Measurements from ENCODE around the gene FAHD2A. TPM values are rescaled to one million over a fixed set of nuclear protein-coding genes. Genes with fewer than 3 reads are reported as not detected.
"Not testable (repeated sequence)": the region's sequence is repeated elsewhere in the genome, so short reads cannot be mapped to it uniquely, and the experiment has no call there.

The FAHD2A gene
- total RNA-seq, 2 donors from 2014 or later = 22.8 to 31.4 TPM

DNA sequence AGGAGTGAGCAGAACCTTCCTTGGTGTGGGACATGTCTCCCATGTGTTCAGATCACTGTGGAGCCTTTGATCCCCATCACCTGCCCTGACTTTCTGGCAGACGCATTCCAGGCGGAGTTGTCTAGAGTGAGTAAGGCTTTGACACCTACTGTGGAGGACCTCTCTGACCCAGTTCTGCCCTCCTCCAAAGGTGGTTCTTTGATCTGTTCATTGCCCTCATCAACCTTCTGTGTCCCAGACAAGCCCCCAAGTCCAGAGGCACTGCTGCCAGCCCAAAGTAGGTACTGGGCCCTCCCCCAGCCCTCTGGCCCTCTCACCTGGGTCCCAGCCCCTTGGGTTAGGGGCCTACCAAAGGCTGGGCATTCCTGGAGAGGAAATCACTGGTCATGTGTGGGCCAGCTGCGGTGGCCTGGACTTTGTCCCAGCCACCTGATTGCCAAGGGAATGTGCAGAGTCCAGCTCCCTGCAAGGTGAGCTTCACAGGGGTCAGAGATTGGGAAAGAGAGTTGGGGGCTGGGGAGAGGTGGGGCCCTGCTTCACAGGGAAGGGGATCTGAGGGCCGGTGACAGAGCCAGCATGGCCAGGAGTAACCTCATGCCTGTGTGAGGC is 12.1 kb upstream of the FAHD2A start:
- no peak for DNase-seq (ENCODE audit: low spot score)
- H3K4me1 Mint-ChIP-seq (ENCODE audit: low read depth in 2 of 2) = no peaks in the 10 kb centered on the region

DNA sequence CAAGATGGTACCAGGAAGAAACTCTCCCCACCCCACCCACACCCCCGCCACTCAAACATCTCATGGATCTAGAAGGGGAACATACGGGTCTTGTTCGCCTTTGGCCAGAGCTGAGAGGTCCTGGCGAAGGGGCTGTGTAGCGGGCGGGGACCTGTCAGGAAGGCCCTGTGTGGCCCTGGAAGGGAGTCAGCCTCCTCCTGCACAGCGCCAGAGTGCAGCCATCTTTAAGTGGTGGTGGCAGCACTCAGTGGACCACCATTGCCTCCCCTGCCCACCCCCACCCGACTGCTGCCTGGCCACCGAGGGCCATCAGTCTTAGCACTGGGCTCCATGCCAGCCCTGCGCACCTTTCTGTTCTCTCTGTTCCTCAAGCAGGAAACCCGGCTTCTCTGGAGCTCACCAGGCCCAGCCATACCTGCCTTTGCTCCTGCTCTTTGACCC is 11.6 kb upstream of the FAHD2A start:
- Mint-ChIP-seq H3K27me3 (peaks cover 0 to 3% of the 10 kb centered on the region in 2 donors), H3K4me3 (no peak overlapping the region), H3K27ac (no peak overlapping the region), H3K4me1 (ENCODE audit: low read depth in 2 of 2) (no peaks in the 10 kb centered on the region), H3K36me3 (no peaks in the 10 kb centered on the region), H3K9me3 (no peaks in the 10 kb centered on the region)
- no peak for ATAC-seq
- DNase-seq (ENCODE audit: low spot score) = no peak

More for the DNA sequence above, 12.1 kb upstream of the FAHD2A start:
- Mint-ChIP-seq H3K27ac (no peak overlapping the region), H3K9me3 (no peaks in the 10 kb centered on the region), H3K36me3 (no peaks in the 10 kb centered on the region), H3K4me3 (no peak overlapping the region), H3K27me3 (peaks cover 0 to 3% of the 10 kb centered on the region in 2 donors)
- ATAC-seq = no peak

GRCh38 chr2:95391641-95392310 is 10.7 kb upstream of the FAHD2A start:
- Mint-ChIP-seq H3K4me3 (no peak overlapping the region), H3K27ac (no peak overlapping the region), H3K27me3 (no peaks in the 10 kb centered on the region), H3K36me3 (no peaks in the 10 kb centered on the region), H3K4me1 (ENCODE audit: low read depth in 2 of 2) (no peaks in the 10 kb centered on the region), H3K9me3 (no peaks in the 10 kb centered on the region)
- DNase-seq (ENCODE audit: low spot score) (no peak), ATAC-seq (no peak)

GRCh38 chr2:95392320-95392719 is 10.2 kb upstream of the FAHD2A start:
- no peaks in the 10 kb centered on the region for H3K36me3 Mint-ChIP-seq
- H3K27me3 Mint-ChIP-seq = no peaks in the 10 kb centered on the region
- DNase-seq (ENCODE audit: low spot score) (no peak), ATAC-seq (no peak)
- no peaks in the 10 kb centered on the region for H3K9me3 Mint-ChIP-seq
- H3K4me1 Mint-ChIP-seq (ENCODE audit: low read depth in 2 of 2) = no peaks in the 10 kb centered on the region
- H3K27ac Mint-ChIP-seq = no peak overlapping the region
- H3K4me3 Mint-ChIP-seq = no peak overlapping the region

DNA sequence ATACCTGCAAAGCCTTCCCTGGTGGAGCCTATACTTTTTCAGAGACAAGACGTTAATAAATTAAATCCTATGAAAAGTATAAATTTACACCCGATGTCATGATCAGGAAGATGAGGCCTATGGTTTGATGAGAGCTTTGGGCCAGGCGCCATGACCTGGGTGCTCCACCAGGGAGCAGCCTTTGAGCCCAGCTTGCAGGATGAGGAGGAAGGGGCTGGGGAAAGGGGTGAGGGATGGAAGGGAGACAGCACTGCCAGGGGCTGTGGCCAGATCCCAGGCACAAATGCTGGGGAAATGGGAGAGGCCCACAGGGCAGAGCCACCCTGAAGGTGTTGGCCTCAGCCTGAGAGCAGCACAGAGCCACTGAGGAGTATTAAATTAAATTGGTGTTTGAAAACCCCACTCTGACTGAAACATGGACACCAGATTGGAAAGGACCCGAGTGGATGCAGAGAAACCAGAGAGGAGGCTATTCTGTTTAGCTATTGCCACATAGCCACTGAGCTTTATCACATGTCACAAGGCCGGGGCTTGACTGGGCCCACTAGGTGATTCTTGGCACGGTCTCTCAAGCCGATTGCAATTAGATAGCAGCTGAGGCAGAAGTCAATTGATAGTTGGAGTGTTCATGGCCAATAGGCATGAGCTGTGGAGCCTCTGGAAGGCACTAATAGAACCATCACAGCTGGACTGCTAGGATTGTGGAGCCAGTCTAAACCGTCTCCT is 9.6 kb upstream of the FAHD2A start:
- H3K4me1 Mint-ChIP-seq (ENCODE audit: low read depth in 2 of 2) = no peaks in the 10 kb centered on the region
- no peaks in the 10 kb centered on the region for H3K27me3 Mint-ChIP-seq
- ATAC-seq (no peak), DNase-seq (ENCODE audit: low spot score) (no peak)
- no peaks in the 10 kb centered on the region for H3K36me3 Mint-ChIP-seq
- no peak overlapping the region for H3K4me3 Mint-ChIP-seq
- H3K27ac Mint-ChIP-seq = no peak overlapping the region
- H3K9me3 Mint-ChIP-seq = no peaks in the 10 kb centered on the region

DNA sequence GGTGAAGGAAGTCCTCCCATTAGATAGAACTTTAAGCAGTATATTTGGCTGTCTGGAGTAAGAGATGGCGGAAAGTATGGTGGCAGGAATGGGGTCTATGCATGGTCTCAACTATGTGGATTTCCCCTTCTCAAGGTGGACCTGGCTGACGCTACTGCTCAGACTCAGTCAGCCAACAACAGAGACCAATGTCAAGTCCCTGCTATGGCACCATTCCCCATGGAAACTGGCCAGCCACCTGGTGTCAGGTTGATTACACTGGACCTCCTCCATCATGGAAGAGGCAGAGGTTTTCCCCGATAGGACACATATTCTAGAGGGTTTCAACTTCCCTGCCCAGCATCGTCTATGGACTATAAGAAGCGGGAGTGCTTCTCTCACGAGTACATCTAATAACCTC is 8.6 kb upstream of the FAHD2A start:
- Mint-ChIP-seq H3K4me3 (no peak overlapping the region), H3K4me1 (ENCODE audit: low read depth in 2 of 2) (no peaks in the 10 kb centered on the region), H3K27me3 (no peaks in the 10 kb centered on the region), H3K27ac (no peak overlapping the region), H3K9me3 (no peaks in the 10 kb centered on the region), H3K36me3 (no peaks in the 10 kb centered on the region)
- DNase-seq (ENCODE audit: low spot score) = no peak
- no peak for ATAC-seq

DNA sequence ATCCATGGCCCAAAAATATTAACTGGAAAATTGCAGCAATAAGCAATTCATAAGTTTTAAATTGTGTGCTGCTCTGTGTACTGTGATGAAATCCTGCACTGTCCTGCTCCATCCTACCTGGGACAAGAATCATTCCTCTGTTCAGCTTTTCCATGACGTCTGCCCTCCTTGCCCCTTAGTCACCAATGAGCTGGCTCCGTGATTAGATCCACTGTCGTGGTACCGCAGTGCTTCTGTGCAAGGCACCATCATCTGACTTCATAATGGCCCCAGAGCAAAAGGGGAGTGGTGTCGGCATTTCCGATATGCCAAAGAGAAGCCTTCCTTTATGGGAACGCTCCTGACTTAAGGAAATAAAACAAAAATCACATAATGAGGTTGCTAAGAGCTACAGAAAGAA is 3.4 kb upstream of the FAHD2A start:
- Mint-ChIP-seq H3K27me3 (no peaks in the 10 kb centered on the region), H3K4me3 (no peak overlapping the region), H3K9me3 (no peaks in the 10 kb centered on the region), H3K36me3 (no peaks in the 10 kb centered on the region), H3K4me1 (ENCODE audit: low read depth in 2 of 2) (peaks cover 6 to 22% of the 10 kb centered on the region in 2 donors), H3K27ac (no peak overlapping the region)
- ATAC-seq = no peak
- no peak for DNase-seq (ENCODE audit: low spot score)

GRCh38 chr2:95401480-95401879 is 1.0 kb upstream of the FAHD2A start:
- Mint-ChIP-seq H3K4me3 (peak overlapping the region; percentile 98), H3K36me3 (no peaks in the 10 kb centered on the region), H3K27ac (peak overlapping the region in 1 of 2 donors; percentile 97), H3K9me3 (no peaks in the 10 kb centered on the region), H3K4me1 (ENCODE audit: low read depth in 2 of 2) (peaks cover 6 to 22% of the 10 kb centered on the region in 2 donors), H3K27me3 (no peaks in the 10 kb centered on the region)
- no peak for DNase-seq (ENCODE audit: low spot score)
- ATAC-seq = no peak

GRCh38 chr2:95402004-95402369 is 521 bp upstream of the FAHD2A start:
- H3K4me1 Mint-ChIP-seq (ENCODE audit: low read depth in 2 of 2) = peaks cover 6 to 22% of the 10 kb centered on the region in 2 donors
- H3K36me3 Mint-ChIP-seq; H3K9me3 Mint-ChIP-seq; DNase-seq (ENCODE audit: low spot score); H3K27me3 Mint-ChIP-seq: not testable (repeated sequence)
- peak in 1 of 2 donors; percentile 4 for ATAC-seq
- H3K4me3 Mint-ChIP-seq = peak overlapping the region; percentile 98
- peak overlapping the region; percentile 91 to 97 for H3K27ac Mint-ChIP-seq

DNA sequence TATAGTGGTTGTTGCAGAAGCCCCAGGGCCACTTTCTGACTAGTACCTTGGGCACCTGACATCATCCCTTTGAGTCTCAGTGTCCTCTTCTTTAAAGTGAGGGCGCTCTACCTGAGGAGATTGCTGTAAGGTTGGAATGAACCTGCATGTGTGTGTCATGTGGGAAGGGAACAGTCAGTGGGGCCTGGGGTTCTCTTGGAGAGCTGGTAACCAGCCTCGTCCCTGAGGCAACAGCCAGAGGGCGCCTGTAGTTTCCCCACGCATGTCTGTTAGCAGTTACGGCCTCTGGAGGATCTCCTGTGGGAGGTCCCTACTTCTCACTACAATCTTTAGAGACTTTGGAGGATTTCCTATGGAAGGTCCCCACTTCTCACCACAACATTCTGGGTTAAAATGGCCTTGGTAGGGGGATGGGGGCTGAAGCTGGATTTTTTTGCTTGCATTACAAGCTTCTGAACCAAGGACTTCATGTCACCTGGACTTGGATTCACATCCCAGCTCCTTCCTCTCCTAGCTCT is 755 bp downstream of the FAHD2A start:
- not testable (repeated sequence) for H3K27me3 Mint-ChIP-seq; DNase-seq (ENCODE audit: low spot score); H3K36me3 Mint-ChIP-seq; H3K9me3 Mint-ChIP-seq
- H3K4me3 Mint-ChIP-seq = peak overlapping the region; percentile 98
- H3K4me1 Mint-ChIP-seq (ENCODE audit: low read depth in 2 of 2) = peaks cover 6 to 23% of the 10 kb centered on the region in 2 donors
- ATAC-seq = peak; percentile 17 to 52
- H3K27ac Mint-ChIP-seq = peak overlapping the region; percentile 91 to 97

GRCh38 chr2:95403824-95404223 is 1.3 kb downstream of the FAHD2A start:
- peak overlapping the region in 1 of 2 donors; percentile 97 for H3K27ac Mint-ChIP-seq
- not testable (repeated sequence) for ATAC-seq; DNase-seq (ENCODE audit: low spot score); H3K27me3 Mint-ChIP-seq; H3K36me3 Mint-ChIP-seq; H3K9me3 Mint-ChIP-seq
- peaks cover 6 to 26% of the 10 kb centered on the region in 2 donors for H3K4me1 Mint-ChIP-seq (ENCODE audit: low read depth in 2 of 2)
- H3K4me3 Mint-ChIP-seq = peak overlapping the region; percentile 98

GRCh38 chr2:95404676-95405075 is 2.2 kb downstream of the FAHD2A start:
- not testable (repeated sequence) for H3K4me3 Mint-ChIP-seq; ATAC-seq; H3K36me3 Mint-ChIP-seq; DNase-seq (ENCODE audit: low spot score); H3K9me3 Mint-ChIP-seq; H3K27me3 Mint-ChIP-seq; H3K27ac Mint-ChIP-seq
- H3K4me1 Mint-ChIP-seq (ENCODE audit: low read depth in 2 of 2) = peaks cover 6 to 30% of the 10 kb centered on the region in 2 donors

DNA sequence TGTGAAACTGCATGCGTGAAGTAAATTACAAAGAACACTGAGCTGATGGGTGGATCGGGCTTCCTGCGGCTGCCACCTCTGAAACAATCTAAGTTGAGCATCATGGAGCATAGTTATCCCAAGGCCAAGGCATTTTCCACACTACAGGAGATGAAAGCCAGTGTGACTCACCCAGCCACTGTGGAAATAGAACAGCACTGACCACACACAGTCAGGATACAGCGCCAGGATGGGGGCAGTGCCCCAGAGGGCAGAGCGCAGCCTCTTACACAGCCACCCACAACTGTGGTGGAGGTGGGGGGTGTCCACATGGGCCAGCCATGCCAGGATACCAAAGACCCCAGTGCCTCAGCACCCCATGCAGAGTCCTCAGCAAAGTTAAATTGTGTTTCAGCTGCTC is 8.7 kb downstream of the FAHD2A start:
- not testable (repeated sequence) for ATAC-seq, H3K27ac Mint-ChIP-seq, H3K27me3 Mint-ChIP-seq

GRCh38 chr2:95414015-95414594 is 11.6 kb downstream of the FAHD2A start:
- not testable (repeated sequence) for H3K36me3 Mint-ChIP-seq; H3K27ac Mint-ChIP-seq; H3K4me1 Mint-ChIP-seq (ENCODE audit: low read depth in 2 of 2); H3K4me3 Mint-ChIP-seq; H3K27me3 Mint-ChIP-seq; H3K9me3 Mint-ChIP-seq
- ATAC-seq (peak; percentile 66 to 73), DNase-seq (ENCODE audit: low spot score) (peak; percentile 64)

More for the DNA sequence above, 8.7 kb downstream of the FAHD2A start:
- H3K4me1 Mint-ChIP-seq (ENCODE audit: low read depth in 2 of 2) = peaks cover 0 to 11% of the 10 kb centered on the region in 2 donors
- not testable (repeated sequence) for H3K36me3 Mint-ChIP-seq; H3K9me3 Mint-ChIP-seq; DNase-seq (ENCODE audit: low spot score); H3K4me3 Mint-ChIP-seq

Measured in natural killer cell treated with Interleukin-12 subunit alpha and Interleukin-12 subunit beta and Interleukin-15 and Interleukin-18, amount 100 ng/mL, for 72 hours (primary cell).